GM21515 (cell line): ENCODE measurements around the gene CFAP54.

Experiments
- ATAC-seq: cut with Tn5 transposase; IDR thresholded peaks from one replicate; pipeline ENCODE4 v1.9.1; 2021; ENCODE audit not compliant: unreplicated experiment

Gene CFAP54

GRCh38 chr12:96812153-96812552 lies 322.8 kb downstream of the CFAP54 start:
- ATAC-seq, result no peak

- no peak for ATAC-seq
Measured at GRCh38 chr12:96814200-96814599, 324.8 kb downstream of the CFAP54 start.

DNA sequence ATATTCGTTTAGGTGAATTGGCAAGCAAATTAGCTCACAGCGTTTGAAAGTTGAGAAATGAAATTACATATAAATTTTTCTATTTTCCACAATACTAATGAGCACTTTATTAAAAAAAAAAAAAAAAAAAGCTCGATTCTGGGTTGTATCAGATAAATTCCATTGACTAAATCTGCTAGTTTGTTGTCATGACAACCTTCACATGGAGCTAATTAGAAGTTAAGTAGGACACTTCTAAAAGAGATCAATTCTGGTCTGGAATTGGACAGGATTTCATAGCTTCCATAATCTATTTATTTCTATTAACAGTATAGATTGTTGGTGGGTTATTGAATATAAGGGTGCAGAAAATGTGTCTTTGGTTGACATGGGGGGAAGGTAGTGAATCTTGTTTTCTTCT lies 332.2 kb downstream of the CFAP54 start:
- no peak for ATAC-seq

GRCh38 chr12:96822641-96823040 lies 333.3 kb downstream of the CFAP54 start:
- no peak for ATAC-seq

GRCh38 chr12:96824074-96824837 lies 334.9 kb downstream of the CFAP54 start:
- ATAC-seq, result no peak

- ATAC-seq, result no peak
Measured at GRCh38 chr12:96824838-96825236, 335.5 kb downstream of the CFAP54 start.

GRCh38 chr12:96828169-96828789 lies 338.9 kb downstream of the CFAP54 start:
- ATAC-seq, result no peak

DNA sequence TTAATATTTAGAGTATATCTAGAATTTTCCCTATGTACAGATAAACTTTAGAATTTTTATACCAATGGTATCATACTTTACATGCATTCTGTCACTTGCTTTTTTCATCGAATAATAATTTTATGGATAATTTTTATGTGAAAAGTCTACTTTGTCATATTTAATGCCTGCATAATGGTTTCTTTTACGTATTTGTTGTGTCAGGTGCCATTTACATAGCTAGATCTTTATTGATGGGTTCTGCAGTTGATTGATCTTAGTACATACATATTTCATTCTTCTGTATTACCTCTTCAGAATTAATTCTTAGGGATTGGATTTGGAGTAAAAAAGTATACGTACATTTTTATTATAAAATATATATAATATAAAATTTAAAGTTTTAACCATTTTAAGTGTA lies 340.0 kb downstream of the CFAP54 start:
- ATAC-seq, result no peak

- ATAC-seq, result no peak
Measured at GRCh38 chr12:96831346-96831745, 342.0 kb downstream of the CFAP54 start.

DNA sequence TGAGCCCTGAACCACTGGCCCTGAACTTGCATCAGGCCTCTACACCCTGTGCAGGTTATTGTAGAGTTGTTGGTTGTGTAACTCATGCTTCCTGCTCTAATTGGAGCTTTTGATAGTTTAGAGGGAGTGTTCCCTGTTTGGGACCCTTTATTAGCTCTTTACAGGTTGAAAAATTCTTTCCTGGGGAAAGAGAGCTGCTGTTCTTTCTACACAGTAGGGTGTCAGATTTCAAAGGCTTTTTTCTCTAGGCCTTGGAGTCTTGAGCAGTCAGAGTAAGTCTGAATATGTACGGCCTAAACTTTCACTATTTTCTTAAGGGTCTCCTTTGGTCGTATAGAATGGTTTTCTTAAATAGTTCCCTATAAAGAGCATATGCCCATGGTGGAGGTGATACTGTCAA lies 356.9 kb downstream of the CFAP54 start:
- no peak for ATAC-seq

DNA sequence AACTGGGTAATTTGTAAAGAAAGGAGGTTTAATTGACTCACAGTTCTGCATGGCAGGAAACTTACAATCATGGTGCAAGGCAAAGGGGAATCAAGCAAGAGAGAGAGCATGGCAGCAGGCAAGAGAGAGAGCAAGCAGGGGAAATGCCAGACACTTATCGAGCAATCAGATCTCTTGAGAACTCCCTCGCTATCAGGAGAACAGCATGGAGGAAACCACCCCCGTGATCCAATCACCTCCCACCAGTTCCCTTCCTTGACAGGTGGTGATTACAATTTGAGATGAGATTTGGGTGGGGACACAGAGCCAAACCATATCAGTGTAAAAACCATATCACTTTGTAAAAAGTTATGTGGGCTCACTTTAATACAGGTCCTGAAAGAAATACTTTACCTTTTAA lies 361.3 kb downstream of the CFAP54 start:
- ATAC-seq, result no peak

- ATAC-seq, result no peak
Measured at GRCh38 chr12:96858162-96858561, 368.8 kb downstream of the CFAP54 start.

DNA sequence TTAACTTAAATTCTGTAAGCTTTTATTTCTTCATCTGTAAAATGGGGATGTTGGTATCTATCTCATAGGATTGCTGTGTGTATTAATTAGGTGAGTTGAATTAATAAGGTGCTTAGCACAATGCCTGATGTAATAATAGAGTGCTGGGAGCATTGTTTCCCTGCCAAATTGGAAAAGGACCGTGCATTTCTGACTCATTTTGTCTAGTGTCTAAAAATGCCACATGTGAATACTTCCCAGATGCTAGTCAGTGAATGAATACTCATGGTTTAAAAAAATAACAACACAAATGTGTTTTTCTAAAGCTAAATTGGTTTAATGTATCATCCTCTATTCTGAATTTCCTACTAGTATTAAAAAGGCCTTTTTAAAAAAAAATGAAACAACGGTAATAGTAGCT lies 372.3 kb downstream of the CFAP54 start:
- ATAC-seq, result no peak

DNA sequence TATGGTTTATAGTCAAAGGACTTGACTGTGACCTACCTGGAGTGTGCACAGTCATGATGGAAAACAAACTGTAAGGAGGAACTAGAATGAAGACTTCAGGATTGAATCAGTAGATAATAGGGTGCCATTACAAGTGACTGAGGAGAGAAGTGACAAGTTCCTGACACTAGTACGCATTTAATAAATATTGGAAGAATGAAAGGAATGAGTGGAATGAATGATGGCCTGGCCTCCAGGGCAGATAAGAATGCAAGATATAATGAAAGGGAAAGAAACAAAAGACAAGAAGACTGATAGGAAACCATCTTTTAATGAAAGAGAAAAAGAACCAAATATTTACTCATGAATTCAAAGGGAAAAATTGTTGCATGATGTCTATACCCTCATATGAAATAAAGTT lies 372.9 kb downstream of the CFAP54 start:
- no peak for ATAC-seq

DNA sequence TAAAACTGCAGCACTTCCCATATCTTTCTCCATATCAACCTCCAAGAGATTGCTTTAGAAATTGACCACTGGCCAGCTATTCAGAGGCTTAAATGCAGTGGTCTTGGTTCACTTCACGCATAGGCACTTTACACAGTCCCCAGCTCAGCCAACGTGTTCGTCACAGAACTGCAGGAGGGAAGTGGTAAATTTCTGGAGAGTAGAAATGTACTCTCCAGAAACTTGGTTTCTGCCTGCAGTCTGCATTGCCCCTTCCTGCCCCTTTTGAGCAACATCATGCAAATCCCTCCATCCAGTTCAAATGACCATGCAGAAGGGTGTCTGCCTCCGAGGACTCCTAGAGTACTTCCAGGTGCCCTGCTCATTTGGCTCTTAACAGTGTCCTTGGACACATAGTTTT lies 375.0 kb downstream of the CFAP54 start:
- ATAC-seq, result no peak

DNA sequence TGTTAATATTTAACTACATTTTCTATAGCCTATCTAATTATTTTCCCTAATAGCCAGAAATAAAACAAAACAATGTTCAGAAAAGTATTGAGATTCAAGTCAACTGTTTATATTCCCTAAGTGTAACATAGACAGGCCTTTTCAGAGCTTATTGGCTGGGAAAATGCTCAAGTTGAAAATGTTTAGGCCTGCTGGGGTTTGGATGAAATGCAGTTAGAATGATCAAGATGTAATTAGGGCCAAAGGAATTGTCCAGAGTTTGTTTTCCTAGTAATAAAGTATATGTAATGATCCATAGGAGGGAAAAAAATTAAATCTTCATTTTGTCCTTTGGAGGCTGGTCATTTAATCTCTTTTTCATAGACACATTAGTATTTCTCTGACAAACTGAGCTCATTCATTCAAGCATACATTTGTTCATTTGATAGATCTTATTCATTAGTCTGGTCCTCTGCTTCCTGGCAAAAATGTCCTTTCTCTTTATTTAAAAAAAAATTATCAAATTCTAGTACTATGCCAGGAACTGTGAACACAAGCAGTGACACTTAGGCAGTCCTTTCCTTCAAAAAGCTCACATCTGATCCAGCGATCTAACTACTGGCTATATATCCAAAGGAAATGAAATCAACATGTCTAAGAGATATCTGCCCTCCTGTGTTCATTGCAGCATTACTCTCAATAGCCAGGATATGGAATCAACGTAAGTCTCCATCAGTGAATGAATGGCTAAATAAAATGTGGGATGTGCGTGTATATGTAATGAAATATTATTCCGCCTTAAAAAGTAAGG lies 377.6 kb downstream of the CFAP54 start:
- no peak for ATAC-seq

- no peak for ATAC-seq
Measured at GRCh38 chr12:96870946-96871345, 381.6 kb downstream of the CFAP54 start.

DNA sequence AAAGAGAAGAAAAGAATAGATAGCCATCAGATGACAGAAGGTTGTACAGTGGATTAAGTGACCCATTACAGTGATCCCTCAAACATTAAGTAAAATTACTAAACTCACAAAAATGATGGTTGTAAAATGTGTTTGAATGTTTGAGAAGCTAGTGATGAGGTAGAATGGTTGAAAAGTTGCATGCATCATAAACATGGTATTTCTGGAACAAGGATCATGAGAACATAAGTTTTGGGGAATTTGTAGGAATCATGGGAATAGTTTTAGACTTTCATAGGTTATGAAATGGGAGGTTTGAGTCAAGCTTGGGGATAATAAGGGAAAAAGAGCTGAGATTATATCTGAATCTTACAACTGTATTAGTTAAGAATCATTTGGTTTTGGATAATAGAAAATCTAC lies 383.6 kb downstream of the CFAP54 start:
- ATAC-seq, result no peak

- no peak for ATAC-seq
Measured at GRCh38 chr12:96874211-96874610, 384.8 kb downstream of the CFAP54 start.

- no peak for ATAC-seq
Measured at GRCh38 chr12:96876966-96877365, 387.6 kb downstream of the CFAP54 start.

DNA sequence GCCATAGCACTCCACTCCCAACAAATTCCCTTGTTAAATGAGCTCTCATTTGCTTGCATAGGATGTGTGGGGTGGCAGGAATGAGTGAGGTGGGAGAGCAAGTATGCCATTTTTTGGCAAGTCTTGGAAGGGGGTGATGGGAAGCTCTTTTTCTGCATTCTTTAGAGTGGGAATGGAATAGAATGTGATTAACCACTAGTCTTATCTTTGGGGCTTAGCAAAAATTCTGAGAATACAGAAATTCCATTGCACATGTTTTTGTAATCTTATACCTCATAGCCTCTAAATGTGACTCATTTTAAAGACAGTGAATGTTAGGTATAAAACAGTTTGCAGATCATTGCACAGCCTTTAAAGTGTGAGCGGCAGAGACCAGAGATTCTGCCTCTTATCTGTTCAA lies 389.3 kb downstream of the CFAP54 start:
- ATAC-seq, result no peak

GRCh38 chr12:96879301-96879700 lies 389.9 kb downstream of the CFAP54 start:
- no peak for ATAC-seq
